ENCODE data around the gene SH3RF3. TPM values are rescaled to one million over a fixed set of nuclear protein-coding genes. Genes with fewer than 3 reads are reported as not detected.

SH3RF3 gene
- total RNA-seq, 1 donor from 2014 or later = under 0.01 TPM

- DNase-seq (ENCODE audit: low read depth) (peak; percentile 82), FAIRE-seq (no peak)
- TF ChIP-seq, protein P1, sequence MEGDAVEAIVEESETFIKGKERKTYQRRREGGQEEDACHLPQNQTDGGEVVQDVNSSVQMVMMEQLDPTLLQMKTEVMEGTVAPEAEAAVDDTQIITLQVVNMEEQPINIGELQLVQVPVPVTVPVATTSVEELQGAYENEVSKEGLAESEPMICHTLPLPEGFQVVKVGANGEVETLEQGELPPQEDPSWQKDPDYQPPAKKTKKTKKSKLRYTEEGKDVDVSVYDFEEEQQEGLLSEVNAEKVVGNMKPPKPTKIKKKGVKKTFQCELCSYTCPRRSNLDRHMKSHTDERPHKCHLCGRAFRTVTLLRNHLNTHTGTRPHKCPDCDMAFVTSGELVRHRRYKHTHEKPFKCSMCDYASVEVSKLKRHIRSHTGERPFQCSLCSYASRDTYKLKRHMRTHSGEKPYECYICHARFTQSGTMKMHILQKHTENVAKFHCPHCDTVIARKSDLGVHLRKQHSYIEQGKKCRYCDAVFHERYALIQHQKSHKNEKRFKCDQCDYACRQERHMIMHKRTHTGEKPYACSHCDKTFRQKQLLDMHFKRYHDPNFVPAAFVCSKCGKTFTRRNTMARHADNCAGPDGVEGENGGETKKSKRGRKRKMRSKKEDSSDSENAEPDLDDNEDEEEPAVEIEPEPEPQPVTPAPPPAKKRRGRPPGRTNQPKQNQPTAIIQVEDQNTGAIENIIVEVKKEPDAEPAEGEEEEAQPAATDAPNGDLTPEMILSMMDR (IDR thresholded peaks at IDR 0.05; ENCODE audit: insufficient read depth, low read length, severe bottlenecking) = no peak
- Histone ChIP-seq H3K36me3 (ENCODE audit: control insufficient read depth, insufficient read depth, low read length) (no peaks in the 10 kb centered on the region), H3K4me3 (ENCODE audit: low read depth, low read length) (no peak overlapping the region), H3K27me3 (ENCODE audit: control insufficient read depth, insufficient read depth, low read length) (no peaks in the 10 kb centered on the region)
These were observed 337.9 kb downstream of the SH3RF3 start for GRCh38 chr2:109466674-109467575.

- no peak for FAIRE-seq
- Histone ChIP-seq H3K27me3 (ENCODE audit: control insufficient read depth, insufficient read depth, low read length) (no peaks in the 10 kb centered on the region), H3K4me3 (ENCODE audit: low read depth, low read length) (no peak overlapping the region), H3K36me3 (ENCODE audit: control insufficient read depth, insufficient read depth, low read length) (no peaks in the 10 kb centered on the region)
- TF ChIP-seq, protein P1 (IDR thresholded peaks at IDR 0.05; ENCODE audit: insufficient read depth, low read length, severe bottlenecking) = no peak
- DNase-seq (ENCODE audit: low read depth) = no peak
These were observed 338.7 kb downstream of the SH3RF3 start for GRCh38 chr2:109467701-109468100.

DNA sequence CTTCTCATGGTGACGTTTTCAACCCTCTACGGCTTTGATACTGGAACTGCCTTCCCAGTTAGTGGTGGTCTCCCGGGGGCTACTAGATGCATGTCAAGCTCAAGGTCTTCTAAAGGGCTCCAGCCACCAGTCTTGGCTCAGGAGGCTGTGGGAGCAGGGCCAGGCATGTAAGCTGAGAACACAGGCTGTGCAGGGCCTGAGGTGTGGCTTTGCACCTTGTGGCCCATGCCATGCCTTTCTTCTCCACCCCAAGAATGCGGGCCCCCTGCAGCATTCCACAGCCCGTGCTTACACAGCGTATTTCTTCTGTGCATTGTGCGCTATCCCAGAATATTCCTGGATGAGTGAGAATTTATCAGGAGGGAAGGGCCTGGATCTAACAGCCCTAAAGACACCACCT, 339.9 kb downstream of the SH3RF3 start:
- H3K4me3 ChIP-seq (ENCODE audit: low read depth, low read length) = no peak overlapping the region
- no peak for DNase-seq (ENCODE audit: low read depth)
- TF ChIP-seq, protein P1 (IDR thresholded peaks at IDR 0.05; ENCODE audit: insufficient read depth, low read length, severe bottlenecking) = no peak
- H3K27me3 ChIP-seq (ENCODE audit: control insufficient read depth, insufficient read depth, low read length) = no peaks in the 10 kb centered on the region
- H3K36me3 ChIP-seq (ENCODE audit: control insufficient read depth, insufficient read depth, low read length) = no peaks in the 10 kb centered on the region
- FAIRE-seq = no peak

DNA sequence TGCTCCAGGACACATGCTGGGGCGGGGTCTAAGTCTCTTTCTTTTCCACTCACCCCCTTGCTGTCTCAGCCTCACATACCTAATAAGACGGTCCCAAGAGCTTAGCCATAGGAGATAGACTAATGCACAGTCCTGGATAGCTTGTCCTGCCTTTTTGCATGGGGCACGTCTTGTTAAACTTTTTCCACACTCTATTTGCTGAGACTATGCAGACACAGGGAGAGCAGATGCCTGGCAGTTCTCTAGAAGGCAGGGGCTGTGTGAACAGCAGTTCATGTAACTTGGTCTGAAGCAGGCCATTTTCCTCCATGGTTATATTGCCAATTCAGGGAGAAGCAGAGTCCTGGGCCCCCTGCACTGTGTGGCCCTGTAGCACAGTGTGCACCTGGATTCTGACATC, 342.7 kb downstream of the SH3RF3 start:
- Histone ChIP-seq H3K4me3 (ENCODE audit: low read depth, low read length) (no peak overlapping the region), H3K36me3 (ENCODE audit: control insufficient read depth, insufficient read depth, low read length) (no peaks in the 10 kb centered on the region), H3K27me3 (ENCODE audit: control insufficient read depth, insufficient read depth, low read length) (no peaks in the 10 kb centered on the region)
- TF ChIP-seq, protein P1 (IDR thresholded peaks at IDR 0.05; ENCODE audit: insufficient read depth, low read length, severe bottlenecking) = no peak
- no peak for DNase-seq (ENCODE audit: low read depth)
- no peak for FAIRE-seq

DNA sequence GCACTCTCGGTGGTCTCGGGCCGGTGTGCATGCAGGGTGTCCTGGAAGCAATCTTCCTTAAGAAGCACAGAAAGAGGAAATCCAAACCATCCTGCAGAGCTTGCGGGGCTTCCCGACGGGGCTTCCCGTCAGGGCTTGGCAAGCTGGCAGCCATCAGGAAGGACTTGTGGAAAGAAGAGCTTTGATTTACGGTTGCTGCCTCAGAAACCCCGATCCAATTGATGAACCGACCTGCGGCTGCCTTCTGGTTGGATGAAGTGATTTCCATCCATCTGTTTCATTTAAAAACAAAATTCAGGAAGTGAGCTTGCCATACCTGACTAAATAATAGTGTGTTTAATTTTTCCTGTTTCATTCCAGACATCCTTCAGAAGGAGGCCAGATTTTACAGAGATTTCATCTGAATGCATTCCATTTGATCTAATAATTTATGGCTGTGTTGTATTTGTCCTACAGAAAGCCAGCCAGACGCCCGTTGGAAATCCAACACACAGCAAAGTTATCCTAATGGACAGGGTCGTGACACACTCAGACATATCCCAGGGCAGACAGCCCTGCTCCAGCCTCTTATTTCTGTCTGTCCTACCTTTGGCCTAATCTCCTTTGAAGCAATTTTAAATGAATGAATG, 343.4 kb downstream of the SH3RF3 start:
- DNase-seq (ENCODE audit: low read depth) (no peak), FAIRE-seq (no peak)
- Histone ChIP-seq H3K27me3 (ENCODE audit: control insufficient read depth, insufficient read depth, low read length) (no peaks in the 10 kb centered on the region), H3K4me3 (ENCODE audit: low read depth, low read length) (no peak overlapping the region), H3K36me3 (ENCODE audit: control insufficient read depth, insufficient read depth, low read length) (no peaks in the 10 kb centered on the region)
- TF ChIP-seq, protein P1 (IDR thresholded peaks at IDR 0.05; ENCODE audit: insufficient read depth, low read length, severe bottlenecking) = no peak

All from bronchial epithelial cell (primary cell).